ENCODE data around the gene TSKS. TPM values are rescaled to one million over a fixed set of nuclear protein-coding genes. Genes with fewer than 3 reads are reported as not detected.

The TSKS gene
- total RNA-seq, 1 donor from 2014 or later = not detected

DNA sequence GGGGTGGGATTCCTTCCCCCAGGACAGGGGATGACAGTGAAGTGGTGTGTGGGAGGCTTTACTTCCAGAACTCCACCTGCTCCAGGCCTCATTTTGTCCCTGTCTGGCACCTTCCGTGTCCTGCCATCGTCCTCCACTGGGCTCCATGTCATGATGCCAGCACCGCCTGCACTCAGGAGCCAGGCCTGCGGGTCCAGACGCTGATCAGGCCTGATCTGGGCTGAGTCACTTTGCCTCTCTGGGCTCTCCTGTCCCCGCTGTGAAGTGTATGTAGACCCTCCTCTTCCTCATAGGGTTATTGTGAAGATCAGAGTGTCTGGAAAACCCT, 40.4 kb upstream of the TSKS start:
- Mint-ChIP-seq H3K27me3 (ENCODE audit: low read depth) (no peaks in the 10 kb centered on the region), H3K4me1 (peaks cover 4% of the 10 kb centered on the region), H3K9me3 (no peaks in the 10 kb centered on the region), H3K27ac (no peak overlapping the region), H3K4me3 (no peak overlapping the region), H3K36me3 (peaks cover 31% of the 10 kb centered on the region)
- TF ChIP-seq, protein P1, sequence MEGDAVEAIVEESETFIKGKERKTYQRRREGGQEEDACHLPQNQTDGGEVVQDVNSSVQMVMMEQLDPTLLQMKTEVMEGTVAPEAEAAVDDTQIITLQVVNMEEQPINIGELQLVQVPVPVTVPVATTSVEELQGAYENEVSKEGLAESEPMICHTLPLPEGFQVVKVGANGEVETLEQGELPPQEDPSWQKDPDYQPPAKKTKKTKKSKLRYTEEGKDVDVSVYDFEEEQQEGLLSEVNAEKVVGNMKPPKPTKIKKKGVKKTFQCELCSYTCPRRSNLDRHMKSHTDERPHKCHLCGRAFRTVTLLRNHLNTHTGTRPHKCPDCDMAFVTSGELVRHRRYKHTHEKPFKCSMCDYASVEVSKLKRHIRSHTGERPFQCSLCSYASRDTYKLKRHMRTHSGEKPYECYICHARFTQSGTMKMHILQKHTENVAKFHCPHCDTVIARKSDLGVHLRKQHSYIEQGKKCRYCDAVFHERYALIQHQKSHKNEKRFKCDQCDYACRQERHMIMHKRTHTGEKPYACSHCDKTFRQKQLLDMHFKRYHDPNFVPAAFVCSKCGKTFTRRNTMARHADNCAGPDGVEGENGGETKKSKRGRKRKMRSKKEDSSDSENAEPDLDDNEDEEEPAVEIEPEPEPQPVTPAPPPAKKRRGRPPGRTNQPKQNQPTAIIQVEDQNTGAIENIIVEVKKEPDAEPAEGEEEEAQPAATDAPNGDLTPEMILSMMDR (IDR thresholded peaks at IDR 0.05; ENCODE audit: unreplicated experiment) = no peak
- DNase-seq (ENCODE audit: low spot score in 2 of 2, unreplicated experiment in 2 of 2) = no peak

GRCh38 chr19:49802836-49803528, 39.9 kb upstream of the TSKS start:
- TF ChIP-seq, protein P1 (IDR thresholded peaks at IDR 0.05; ENCODE audit: unreplicated experiment) = no peak

GRCh38 chr19:49801966-49802661, 39.0 kb upstream of the TSKS start:
- TF ChIP-seq, protein P1 (IDR thresholded peaks at IDR 0.05; ENCODE audit: unreplicated experiment) = no peak
- Mint-ChIP-seq H3K4me1 (peaks cover 4% of the 10 kb centered on the region), H3K27me3 (ENCODE audit: low read depth) (no peaks in the 10 kb centered on the region), H3K36me3 (peaks cover 35% of the 10 kb centered on the region), H3K4me3 (peak overlapping the region; percentile 60), H3K27ac (peak overlapping the region; percentile 49), H3K9me3 (no peaks in the 10 kb centered on the region)
- DNase-seq (ENCODE audit: low spot score in 2 of 2, unreplicated experiment in 2 of 2) = peak; percentile 73 to 79

More at GRCh38 chr19:49802836-49803528, 39.9 kb upstream of the TSKS start:
- H3K4me1 Mint-ChIP-seq = peaks cover 4% of the 10 kb centered on the region
- DNase-seq (ENCODE audit: low spot score in 2 of 2, unreplicated experiment in 2 of 2) = no peak
- no peaks in the 10 kb centered on the region for H3K27me3 Mint-ChIP-seq (ENCODE audit: low read depth)
- no peaks in the 10 kb centered on the region for H3K9me3 Mint-ChIP-seq
- no peak overlapping the region for H3K4me3 Mint-ChIP-seq
- H3K36me3 Mint-ChIP-seq = peaks cover 32% of the 10 kb centered on the region
- H3K27ac Mint-ChIP-seq = no peak overlapping the region

DNA sequence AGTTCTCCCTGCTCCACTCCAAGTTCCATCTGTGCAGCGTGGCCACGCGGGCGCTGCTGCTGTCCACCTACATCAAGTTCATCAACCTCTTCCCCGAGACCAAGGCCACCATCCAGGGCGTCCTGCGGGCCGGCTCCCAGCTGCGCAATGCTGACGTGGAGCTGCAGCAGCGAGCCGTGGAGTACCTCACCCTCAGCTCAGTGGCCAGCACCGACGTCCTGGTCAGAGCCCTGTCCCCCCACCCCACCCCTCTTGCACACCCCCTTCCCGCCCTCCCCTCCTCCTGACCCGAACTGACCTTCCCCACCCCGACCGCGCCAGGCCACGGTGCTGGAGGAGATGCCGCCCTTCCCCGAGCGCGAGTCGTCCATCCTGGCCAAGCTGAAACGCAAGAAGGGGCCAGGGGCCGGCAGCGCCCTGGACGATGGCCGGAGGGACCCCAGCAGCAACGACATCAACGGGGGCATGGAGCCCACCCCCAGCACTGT, 38.3 kb upstream of the TSKS start:
- H3K9me3 Mint-ChIP-seq = no peaks in the 10 kb centered on the region
- TF ChIP-seq, protein P1 (IDR thresholded peaks at IDR 0.05; ENCODE audit: unreplicated experiment) = no peak
- no peak for DNase-seq (ENCODE audit: low spot score in 2 of 2, unreplicated experiment in 2 of 2)
- peaks cover 39% of the 10 kb centered on the region for H3K36me3 Mint-ChIP-seq
- H3K27me3 Mint-ChIP-seq (ENCODE audit: low read depth) = no peaks in the 10 kb centered on the region
- H3K27ac Mint-ChIP-seq = no peak overlapping the region
- H3K4me3 Mint-ChIP-seq = no peak overlapping the region
- H3K4me1 Mint-ChIP-seq = peaks cover 4% of the 10 kb centered on the region

- H3K27me3 Mint-ChIP-seq (ENCODE audit: low read depth) = no peaks in the 10 kb centered on the region
- H3K36me3 Mint-ChIP-seq = peaks cover 36% of the 10 kb centered on the region
- H3K4me3 Mint-ChIP-seq = no peak overlapping the region
- H3K27ac Mint-ChIP-seq = no peak overlapping the region
- H3K9me3 Mint-ChIP-seq = no peaks in the 10 kb centered on the region
- peaks cover 4% of the 10 kb centered on the region for H3K4me1 Mint-ChIP-seq
- DNase-seq (ENCODE audit: low spot score in 2 of 2, unreplicated experiment in 2 of 2) = no peak
- TF ChIP-seq, protein P1 (IDR thresholded peaks at IDR 0.05; ENCODE audit: unreplicated experiment) = no peak
Measured at GRCh38 chr19:49800771-49801170, 37.7 kb upstream of the TSKS start.

All from mesothelial cell of epicardium (in vitro differentiated cells).